ENCODE results near the gene TSC22D1. TPM values are rescaled to one million over a fixed set of nuclear protein-coding genes. Genes with fewer than 3 reads are reported as not detected.

TSC22D1 gene
- total RNA-seq, 2 donors from 2014 or later, result 4.1 to 6.8 TPM

DNA sequence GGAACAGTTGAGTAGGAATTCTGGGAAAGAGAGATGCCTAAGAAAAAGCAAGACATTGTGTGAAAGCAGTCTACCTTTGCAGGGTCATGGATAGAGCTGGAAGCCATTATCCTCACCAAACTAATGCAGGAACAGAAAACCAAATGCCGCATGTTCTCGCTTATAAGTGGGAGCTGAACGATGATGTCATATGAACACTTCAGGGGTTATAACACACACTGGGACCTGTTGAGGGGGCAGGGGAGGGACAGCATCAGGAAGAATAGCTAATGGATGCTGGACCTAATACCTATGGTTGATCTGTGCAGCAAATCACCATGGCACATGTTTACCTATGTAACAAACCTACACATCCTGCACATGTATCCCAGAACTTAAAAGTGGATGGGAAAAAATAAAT lies 69.9 kb downstream of the TSC22D1 start:
- H3K27ac Mint-ChIP-seq, result no peak overlapping the region
- H3K4me1 Mint-ChIP-seq, result peaks cover 5% of the 10 kb centered on the region
- H3K9me3 Mint-ChIP-seq, result no peaks in the 10 kb centered on the region
- H3K27me3 Mint-ChIP-seq, result no peaks in the 10 kb centered on the region
- no peak for ATAC-seq (replicated peaks)
- no peaks in the 10 kb centered on the region for H3K36me3 Mint-ChIP-seq (ENCODE audit: low read depth)
- no peak overlapping the region for H3K4me3 Mint-ChIP-seq

DNA sequence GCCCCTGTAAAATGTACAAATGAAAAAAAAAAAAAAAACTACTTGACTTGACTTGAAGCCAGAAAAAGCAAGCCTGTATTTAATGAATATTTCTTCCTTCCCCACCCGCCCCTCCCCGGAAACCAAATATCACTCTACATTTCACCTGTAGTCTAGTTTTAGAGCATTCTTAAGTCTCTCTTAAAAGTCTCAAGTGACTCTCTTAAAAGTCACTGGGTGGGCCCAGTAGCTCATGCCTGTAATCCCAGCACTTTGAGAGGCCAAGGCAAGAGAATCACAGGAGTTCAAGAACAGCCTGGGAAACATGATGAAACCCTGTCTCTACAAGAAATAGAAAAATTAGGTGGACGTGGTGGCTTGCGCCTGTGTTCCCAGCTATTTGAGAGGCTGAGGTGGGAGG lies 72.0 kb downstream of the TSC22D1 start:
- Mint-ChIP-seq H3K4me3 (no peak overlapping the region), H3K36me3 (ENCODE audit: low read depth) (no peaks in the 10 kb centered on the region), H3K27me3 (no peaks in the 10 kb centered on the region), H3K9me3 (no peaks in the 10 kb centered on the region), H3K27ac (no peak overlapping the region), H3K4me1 (peaks cover 5% of the 10 kb centered on the region)
- no peak for ATAC-seq (replicated peaks)

DNA sequence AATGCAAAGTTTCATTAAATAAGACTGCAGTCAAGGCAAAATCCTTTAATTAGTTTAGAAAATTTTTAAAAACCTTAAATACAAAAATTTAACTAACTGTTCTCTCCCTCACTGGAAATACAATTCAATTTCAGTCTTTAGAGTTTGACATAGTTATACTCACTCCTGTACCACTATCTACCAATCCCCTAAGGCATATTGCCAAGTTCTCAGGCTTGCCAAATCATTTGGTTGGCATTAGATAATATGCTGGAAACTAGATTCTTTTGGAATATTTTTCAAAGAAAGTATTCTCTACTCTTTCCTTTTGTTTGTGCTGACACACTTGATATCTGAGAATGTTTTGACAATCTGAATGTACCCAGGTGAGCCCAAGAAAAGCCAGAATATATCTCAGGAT lies 77.2 kb downstream of the TSC22D1 start:
- H3K9me3 Mint-ChIP-seq, result peaks cover 5% of the 10 kb centered on the region
- no peak overlapping the region for H3K4me3 Mint-ChIP-seq
- no peaks in the 10 kb centered on the region for H3K36me3 Mint-ChIP-seq (ENCODE audit: low read depth)
- H3K27ac Mint-ChIP-seq, result no peak overlapping the region
- no peaks in the 10 kb centered on the region for H3K27me3 Mint-ChIP-seq
- no peak for ATAC-seq (replicated peaks)
- peaks cover 5% of the 10 kb centered on the region for H3K4me1 Mint-ChIP-seq

DNA sequence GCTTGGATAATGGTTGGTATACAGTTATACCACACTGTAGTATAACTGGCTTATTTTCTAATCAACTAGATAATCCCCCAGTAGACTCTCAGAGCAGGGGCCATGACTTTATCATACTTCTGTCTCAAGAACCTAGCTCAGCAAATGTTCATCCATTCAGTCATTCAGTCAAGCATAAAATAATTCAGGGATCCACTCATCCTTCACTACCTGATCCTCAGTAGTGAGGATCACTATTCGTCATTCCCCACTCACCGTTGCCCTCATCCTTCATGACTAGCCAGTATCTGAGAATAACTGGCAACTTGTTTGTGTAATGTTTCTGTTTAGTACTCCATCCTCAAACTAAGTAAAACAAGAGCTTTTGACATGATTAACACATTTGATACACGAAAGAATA lies 77.6 kb downstream of the TSC22D1 start:
- Mint-ChIP-seq H3K9me3 (peaks cover 5% of the 10 kb centered on the region), H3K36me3 (ENCODE audit: low read depth) (no peaks in the 10 kb centered on the region), H3K27me3 (no peaks in the 10 kb centered on the region), H3K4me3 (no peak overlapping the region), H3K27ac (no peak overlapping the region), H3K4me1 (peaks cover 5% of the 10 kb centered on the region)
- no peak for ATAC-seq (replicated peaks)

DNA sequence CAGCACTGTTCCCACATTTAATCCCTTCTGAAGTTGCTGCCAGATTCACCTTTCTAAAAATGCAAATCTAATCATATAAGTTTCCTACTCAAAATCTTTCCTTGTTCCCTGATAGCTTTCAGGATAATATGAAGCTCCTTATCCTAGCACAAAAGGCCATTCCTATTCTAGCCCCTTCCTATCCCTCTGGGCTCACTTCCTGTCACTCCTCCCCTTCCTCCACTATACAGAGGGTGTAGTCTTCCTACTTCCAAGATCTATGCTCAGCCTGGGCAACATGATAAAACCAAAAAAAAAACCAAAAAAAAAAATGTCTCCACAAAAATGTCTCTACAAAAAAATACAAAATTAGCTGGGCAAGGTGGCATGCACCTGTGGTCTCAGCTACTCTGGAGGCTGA lies 78.3 kb downstream of the TSC22D1 start:
- H3K9me3 Mint-ChIP-seq, result peaks cover 5% of the 10 kb centered on the region
- H3K4me1 Mint-ChIP-seq, result peaks cover 5% of the 10 kb centered on the region
- H3K4me3 Mint-ChIP-seq, result no peak overlapping the region
- H3K27me3 Mint-ChIP-seq, result no peaks in the 10 kb centered on the region
- H3K36me3 Mint-ChIP-seq (ENCODE audit: low read depth), result no peaks in the 10 kb centered on the region
- H3K27ac Mint-ChIP-seq, result peak overlapping the region; percentile 3
- no peak for ATAC-seq (replicated peaks)

DNA sequence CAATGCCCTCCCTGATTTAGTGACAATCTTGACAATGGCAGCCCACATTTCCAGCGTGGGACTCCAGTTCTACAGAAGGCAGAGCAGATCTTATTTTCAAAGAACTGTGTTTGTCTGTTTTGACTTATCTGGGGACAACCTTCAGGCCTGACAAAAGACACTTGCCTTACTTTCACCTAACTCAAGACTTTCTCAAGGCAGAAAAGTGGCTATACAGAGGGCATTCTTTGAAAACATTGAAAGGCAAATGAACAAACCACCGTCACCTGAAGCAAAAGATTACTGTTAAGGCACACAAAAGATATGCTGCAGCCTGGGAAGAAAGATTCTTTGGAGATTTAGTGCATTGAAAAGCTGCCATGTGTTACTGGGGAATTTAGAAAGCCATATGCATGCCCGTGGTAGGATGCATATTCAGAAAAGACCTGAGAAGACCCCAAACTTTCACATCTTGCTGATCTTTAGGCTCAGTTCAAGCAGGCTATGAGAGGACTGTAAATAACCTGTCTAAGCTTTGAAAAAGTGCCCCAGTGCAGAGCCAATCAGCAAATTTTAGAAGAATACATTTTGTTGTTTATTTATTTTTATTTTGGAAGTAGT lies 82.8 kb downstream of the TSC22D1 start:
- ATAC-seq (replicated peaks), result no peak
- peak overlapping the region; percentile 46 for H3K27ac Mint-ChIP-seq
- no peaks in the 10 kb centered on the region for H3K36me3 Mint-ChIP-seq (ENCODE audit: low read depth)

DNA sequence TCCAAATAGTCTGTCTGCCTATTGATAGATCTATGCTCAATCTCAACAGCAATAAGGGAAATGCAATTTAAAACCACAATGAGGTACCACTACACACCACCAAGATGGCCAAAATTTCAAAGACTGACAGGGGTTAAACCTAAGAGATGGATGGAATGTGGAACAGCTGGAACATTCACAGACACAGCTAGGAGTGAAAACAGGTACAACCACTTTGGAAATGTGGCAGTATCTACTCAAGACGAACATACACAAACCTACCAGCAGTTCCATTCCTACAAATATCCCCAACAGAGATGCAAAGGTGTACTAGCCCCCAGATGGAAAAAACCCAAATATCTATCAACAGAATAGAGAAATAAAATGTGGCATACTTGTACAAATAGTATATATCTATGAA lies 86.4 kb downstream of the TSC22D1 start:
- no peak for ATAC-seq (replicated peaks)
- H3K4me1 Mint-ChIP-seq, result peaks cover 7% of the 10 kb centered on the region
- H3K27me3 Mint-ChIP-seq, result no peaks in the 10 kb centered on the region
- no peaks in the 10 kb centered on the region for H3K36me3 Mint-ChIP-seq (ENCODE audit: low read depth)
- peaks cover 2% of the 10 kb centered on the region for H3K9me3 Mint-ChIP-seq
- H3K4me3 Mint-ChIP-seq, result no peak overlapping the region
- H3K27ac Mint-ChIP-seq, result no peak overlapping the region

More for the DNA sequence above, 82.8 kb downstream of the TSC22D1 start:
- H3K9me3 Mint-ChIP-seq, result peaks cover 5% of the 10 kb centered on the region
- no peak overlapping the region for H3K4me3 Mint-ChIP-seq
- peaks cover 5% of the 10 kb centered on the region for H3K4me1 Mint-ChIP-seq
- no peaks in the 10 kb centered on the region for H3K27me3 Mint-ChIP-seq

DNA sequence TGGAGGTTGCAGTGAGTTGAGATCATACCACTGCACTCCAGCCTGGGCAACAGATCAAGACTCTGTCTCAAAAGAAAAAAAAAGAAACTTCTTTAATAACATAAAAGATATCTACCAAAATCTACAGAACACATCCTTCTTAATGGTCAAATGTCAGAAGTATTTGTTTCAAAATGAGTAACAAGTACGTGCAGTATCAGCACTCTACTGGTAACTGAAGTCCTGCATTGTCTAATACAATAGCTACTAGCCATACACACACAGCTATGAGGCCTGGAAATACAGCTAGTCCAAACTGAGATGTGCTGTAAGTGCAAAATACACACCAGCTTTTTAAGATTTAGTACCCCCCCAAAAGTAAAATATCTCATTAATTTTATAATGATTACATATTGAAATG lies 88.1 kb downstream of the TSC22D1 start:
- Mint-ChIP-seq H3K4me1 (peaks cover 9% of the 10 kb centered on the region), H3K9me3 (no peaks in the 10 kb centered on the region), H3K27ac (no peak overlapping the region), H3K36me3 (ENCODE audit: low read depth) (no peaks in the 10 kb centered on the region), H3K4me3 (no peak overlapping the region), H3K27me3 (no peaks in the 10 kb centered on the region)
- no peak for ATAC-seq (replicated peaks)

DNA sequence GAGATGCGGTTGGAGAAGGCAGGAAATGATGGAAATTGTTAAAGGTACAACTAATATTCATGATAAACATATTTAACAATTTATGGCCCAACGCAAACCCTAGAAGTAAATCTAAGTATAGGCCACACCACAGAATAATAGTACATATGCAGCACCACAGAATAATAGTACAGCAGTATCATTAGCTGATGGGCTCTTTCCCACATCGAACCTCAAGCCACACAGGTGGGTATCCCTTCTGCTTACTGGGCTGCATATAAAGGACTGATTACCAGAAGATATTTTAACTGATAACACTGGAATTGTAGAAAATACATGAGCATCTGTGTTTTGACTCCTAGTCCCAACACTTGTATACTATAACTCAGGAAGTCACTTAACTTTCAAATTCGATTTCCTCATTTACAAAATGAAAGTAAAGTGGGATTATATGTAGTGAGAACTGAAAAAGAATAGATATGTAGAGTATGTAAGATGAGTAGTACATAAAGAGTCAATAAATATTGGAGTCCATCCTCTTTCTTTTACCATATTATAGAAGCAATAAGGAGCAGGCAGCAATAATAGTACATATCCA lies 91.5 kb downstream of the TSC22D1 start:
- H3K27ac Mint-ChIP-seq, result peak overlapping the region; percentile 16
- H3K27me3 Mint-ChIP-seq, result no peaks in the 10 kb centered on the region
- no peaks in the 10 kb centered on the region for H3K9me3 Mint-ChIP-seq
- no peaks in the 10 kb centered on the region for H3K36me3 Mint-ChIP-seq (ENCODE audit: low read depth)
- ATAC-seq (replicated peaks), result no peak
- H3K4me1 Mint-ChIP-seq, result peaks cover 9% of the 10 kb centered on the region
- peak overlapping the region; percentile 61 for H3K4me3 Mint-ChIP-seq

DNA sequence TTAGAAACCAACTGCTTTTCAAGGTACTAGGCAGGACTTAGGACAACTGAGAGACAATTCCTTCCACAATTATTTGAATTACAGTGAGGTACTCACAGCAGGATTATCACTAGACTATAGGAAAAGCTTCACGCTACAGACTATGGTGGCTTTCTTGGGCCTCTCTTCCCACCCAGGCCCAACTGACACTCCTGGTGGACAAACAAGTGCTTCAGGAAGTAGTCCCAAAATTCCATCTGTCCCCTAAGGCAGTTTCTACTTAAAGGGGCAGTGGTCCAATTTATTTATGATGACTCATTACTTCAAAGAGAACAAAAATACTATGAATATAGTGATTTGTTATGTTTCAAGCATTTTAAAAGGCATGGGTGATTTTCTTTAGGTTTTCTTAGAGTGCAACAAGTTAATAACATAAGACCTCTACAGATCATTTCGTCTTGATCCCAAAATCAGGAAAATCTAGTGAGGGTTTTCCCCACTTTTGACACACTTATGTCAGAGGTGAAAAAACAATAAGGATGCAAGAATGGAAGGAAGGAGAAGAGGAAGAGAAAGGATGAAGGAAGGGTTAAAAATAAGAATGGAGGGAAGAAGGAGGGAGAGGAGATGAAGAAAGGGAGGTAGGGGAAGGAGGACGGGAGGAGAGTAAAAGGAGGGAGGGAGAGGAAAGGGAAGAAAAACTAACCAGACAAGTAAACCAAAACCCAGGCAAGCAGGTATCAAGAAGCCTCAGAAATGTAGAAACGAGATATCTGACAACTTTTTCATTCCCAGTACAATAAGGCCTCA lies 101.8 kb downstream of the TSC22D1 start:
- no peaks in the 10 kb centered on the region for H3K36me3 Mint-ChIP-seq (ENCODE audit: low read depth)
- H3K4me1 Mint-ChIP-seq, result no peaks in the 10 kb centered on the region
- no peak for ATAC-seq (replicated peaks)
- no peak overlapping the region for H3K27ac Mint-ChIP-seq
- no peak overlapping the region for H3K4me3 Mint-ChIP-seq
- no peaks in the 10 kb centered on the region for H3K27me3 Mint-ChIP-seq
- H3K9me3 Mint-ChIP-seq, result no peaks in the 10 kb centered on the region

DNA sequence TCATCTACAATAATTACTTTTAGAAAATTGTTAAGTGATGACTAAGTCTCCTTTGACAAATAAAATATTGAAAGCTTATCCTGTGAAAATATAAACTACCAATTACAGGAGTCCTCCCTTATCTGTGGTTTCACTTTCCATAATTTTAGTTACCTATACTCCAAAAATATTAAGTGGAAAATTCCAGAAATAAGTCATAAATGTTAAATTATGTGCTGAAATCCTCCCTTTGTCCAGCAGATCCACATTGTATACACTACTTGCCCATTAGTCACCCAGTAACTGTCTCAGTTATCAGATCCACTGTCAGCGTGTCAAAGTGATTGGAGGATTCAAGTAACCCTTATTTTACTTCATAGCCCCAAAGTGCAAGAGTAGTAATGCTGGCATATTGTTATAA lies 104.4 kb downstream of the TSC22D1 start:
- no peaks in the 10 kb centered on the region for H3K9me3 Mint-ChIP-seq
- H3K36me3 Mint-ChIP-seq (ENCODE audit: low read depth), result no peaks in the 10 kb centered on the region
- ATAC-seq (replicated peaks), result no peak
- no peak overlapping the region for H3K27ac Mint-ChIP-seq
- no peaks in the 10 kb centered on the region for H3K4me1 Mint-ChIP-seq
- no peak overlapping the region for H3K4me3 Mint-ChIP-seq
- H3K27me3 Mint-ChIP-seq, result no peaks in the 10 kb centered on the region

DNA sequence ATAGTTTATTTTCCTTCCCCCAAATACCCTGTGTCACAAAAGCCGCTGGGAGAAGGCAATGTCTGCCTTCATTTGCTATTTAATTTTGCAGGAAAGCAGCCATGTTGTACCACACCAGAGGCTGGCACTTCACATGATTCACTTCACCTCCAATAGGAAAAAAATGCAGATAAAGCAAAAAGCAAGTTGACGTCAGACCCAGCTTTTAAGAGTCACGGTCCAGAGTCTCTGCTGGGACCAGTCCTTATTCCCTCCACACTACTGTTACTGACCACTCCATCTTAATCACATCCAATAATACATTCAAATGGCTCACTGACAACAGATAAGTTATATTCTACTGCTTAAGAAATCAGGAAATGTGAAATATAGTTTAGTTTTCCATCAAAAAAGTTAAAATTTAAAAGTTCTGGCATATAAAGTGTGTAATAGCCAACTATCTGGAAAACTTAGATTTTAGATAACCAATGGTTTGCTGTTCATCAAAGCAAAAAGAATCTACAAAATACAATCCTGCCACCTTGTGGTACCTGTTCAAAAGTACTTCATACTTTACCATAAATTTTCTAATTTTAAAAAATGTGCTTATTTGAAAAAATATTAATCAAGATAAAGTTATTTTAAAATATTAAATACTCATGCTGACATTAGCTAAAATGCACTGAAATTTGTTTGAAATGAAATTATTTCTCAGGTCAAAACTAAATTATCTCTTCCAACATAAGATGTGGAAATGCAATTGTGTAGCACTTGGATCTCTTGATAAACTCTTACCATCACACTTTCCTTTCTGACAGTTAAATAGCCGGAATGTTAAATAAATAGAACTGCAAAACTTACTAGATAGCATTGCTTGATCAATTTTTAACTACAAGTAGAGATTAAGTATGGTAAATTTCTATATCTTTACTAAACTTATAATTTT lies 105.2 kb downstream of the TSC22D1 start:
- no peak for ATAC-seq (replicated peaks)

DNA sequence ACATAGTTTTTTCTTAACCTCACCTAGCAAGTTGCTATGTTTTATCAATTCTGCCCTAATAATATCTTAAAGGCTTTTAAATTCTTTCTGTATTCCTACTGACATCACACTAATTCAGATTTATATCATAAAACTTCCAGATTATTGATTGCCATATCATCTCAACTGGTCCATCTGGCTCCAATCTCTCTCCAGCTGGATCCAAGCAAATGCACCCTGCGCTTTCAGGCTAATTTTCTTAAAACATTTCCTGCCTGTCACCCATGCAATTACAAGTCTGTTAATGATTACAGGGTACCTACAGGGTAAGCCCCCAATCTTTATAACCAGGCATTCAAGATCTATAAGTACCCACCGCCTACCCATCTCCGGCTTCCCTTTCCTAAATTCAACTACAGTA lies 107.3 kb downstream of the TSC22D1 start:
- Mint-ChIP-seq H3K27me3 (no peaks in the 10 kb centered on the region), H3K4me1 (no peaks in the 10 kb centered on the region), H3K36me3 (ENCODE audit: low read depth) (no peaks in the 10 kb centered on the region), H3K27ac (no peak overlapping the region), H3K4me3 (no peak overlapping the region), H3K9me3 (no peaks in the 10 kb centered on the region)
- no peak for ATAC-seq (replicated peaks)

More for the DNA sequence above, 105.2 kb downstream of the TSC22D1 start:
- Mint-ChIP-seq H3K9me3 (no peaks in the 10 kb centered on the region), H3K27ac (no peak overlapping the region), H3K4me1 (no peaks in the 10 kb centered on the region), H3K27me3 (no peaks in the 10 kb centered on the region), H3K4me3 (no peak overlapping the region), H3K36me3 (ENCODE audit: low read depth) (no peaks in the 10 kb centered on the region)

DNA sequence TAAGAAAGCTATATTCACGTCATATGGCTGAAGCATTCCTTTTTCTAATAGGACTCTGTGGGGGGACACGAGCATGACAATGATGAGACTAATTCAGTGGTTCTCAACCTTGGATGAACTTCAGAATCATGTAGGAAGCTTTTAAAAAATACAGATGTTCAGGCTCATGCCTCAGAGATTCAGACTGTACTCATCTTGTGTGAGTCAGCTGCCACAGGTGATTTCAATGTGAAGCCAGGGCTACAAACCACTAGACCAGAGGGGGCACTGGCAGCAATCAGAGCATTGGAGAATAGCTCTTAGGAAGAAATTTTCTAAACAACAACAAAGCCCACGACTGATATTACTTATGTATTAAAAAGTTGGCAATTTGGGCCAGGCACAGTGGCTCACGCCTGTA lies 110.8 kb downstream of the TSC22D1 start:
- Mint-ChIP-seq H3K9me3 (no peaks in the 10 kb centered on the region), H3K4me3 (no peak overlapping the region), H3K27me3 (no peaks in the 10 kb centered on the region), H3K27ac (no peak overlapping the region), H3K36me3 (ENCODE audit: low read depth) (no peaks in the 10 kb centered on the region), H3K4me1 (no peaks in the 10 kb centered on the region)
- ATAC-seq (replicated peaks), result no peak

Measured in activated T-helper 17 cell treated with anti-CD3 and anti-CD28 coated beads, Interleukin-2, amount 50 U/mL, for 72 hours (primary cell).